Stomach (tissue), 9 donors: ENCODE measurements around the gene PINLYP. TPM values are rescaled to one million over a fixed set of nuclear protein-coding genes. Genes with fewer than 3 reads are reported as not detected.
"Not testable (repeated sequence)": the region's sequence is repeated elsewhere in the genome, so short reads cannot be mapped to it uniquely, and the experiment has no call there.

Experiments used
- DNase-seq, 2 donors: peaks; one replicate each; pipeline versions ENCODE4 v3.0.0 to v3.0.0-alpha.2; 2013 to 2019
- H3K27ac ChIP-seq, 5 donors: fragments of 200-600 bp in 4 of 5; sonication (generic) in 4 of 5; one replicate each; pipeline ENCODE4 v1.5.1; 2013 to 2019; ENCODE audit warnings: mild to moderate bottlenecking in 1 of 5, moderate library complexity in 1 of 5
- H3K27me3 ChIP-seq, 3 donors: fragments of 200-600 bp; sonication (generic); one replicate each; pipeline ENCODE4 v1.5.1; 2017 to 2019; ENCODE audit warnings: mixed run types in 1 of 3
- H3K36me3 ChIP-seq, 4 donors: fragments of 200-600 bp; sonication (generic); 1 replicate in 3 of 4; 2 replicates in 1 of 4; pipeline ENCODE4 v1.5.1; 2016 to 2019
- H3K4me1 ChIP-seq, 4 donors: fragments of 200-600 bp; sonication (generic); one replicate each; pipeline ENCODE4 v1.5.1; 2016 to 2019
- H3K4me3 ChIP-seq, 4 donors: fragments of 200-600 bp; sonication (generic) in 3 of 4; one replicate each; pipeline ENCODE4 v1.5.1; 2016 to 2019; ENCODE audit warnings: mild to moderate bottlenecking in 1 of 4
- H3K9me3 ChIP-seq, 4 donors: fragments of 200-600 bp; sonication (generic); one replicate each; pipeline ENCODE4 v1.5.1; 2016 to 2019
- CTCF ChIP-seq, 7 experiments: fragments of 450-650 bp in 4 of 7; fragments of 200-600 bp in 3 of 7; sonication (generic) in 3 of 7; IDR thresholded peaks; one replicate each; pipeline ENCODE4 v1.5.1; 2016 to 2019; ENCODE audit warnings: antibody characterized with exemption in 7 of 7, control low read depth in 2 of 7, mild to moderate bottlenecking in 1 of 7
- EP300 ChIP-seq: sonication (generic); formaldehyde crosslinking; IDR thresholded peaks from one replicate; pipeline ENCODE4 v1.6.1; 2017; ENCODE audit warnings: antibody characterized with exemption
- POLR2A ChIP-seq, 4 donors: fragments of 450-650 bp; IDR thresholded peaks; one replicate each; pipeline ENCODE4 v1.6.1; 2016; ENCODE audit warnings: antibody characterized with exemption in 4 of 4, control low read depth in 2 of 4, mild to moderate bottlenecking in 1 of 4, moderate library complexity in 1 of 4
- POLR2AphosphoS5 ChIP-seq, 3 donors: sonication (generic); formaldehyde crosslinking; IDR thresholded peaks; one replicate each; pipeline ENCODE4 v1.6.1; 2016; ENCODE audit warnings: antibody characterized with exemption in 3 of 3
- WGBS, 5 donors: extraction: QIAGEN DNeasy Blood & Tissue Kit in 3 of 5; methylation state at CpG; one replicate each; pipeline versions ENCODE4 v1.1.5 to v1.1.7; 2013 to 2018; 5-methylcytosine and 5-hydroxymethylcytosine counted together
- intact Hi-C: fragments of 100-400 bp; cut with DNase I; formaldehyde crosslinking; loops from one replicate; pipeline ENCODE4 v1.15.1; 2023; ENCODE audit warnings: low total_unique reads
- polyA plus RNA-seq, 3 donors: library from polyadenylated mRNA; stranded (reverse); fragments of 200-250 nt; gene quantifications; one replicate each; pipeline ENCODE4 v1.2.3, GENCODE V29; 2013
- total RNA-seq, 5 donors: library from RNA; depleted of rRNA; stranded (reverse); fragments of >200 nt; gene quantifications; one replicate each; pipeline versions ENCODE4 v1.1.0 to v1.2.3, GENCODE V29; 2014 to 2016
- donor health status: healthy with polysubstance abuse.
- donor health status: Bipolar disorder and iron deficiency.
- donor health status: healthy.

The PINLYP gene
- total and polyA plus RNA-seq, 8 donors: 0.14 to 18.7 (median 8.0) TPM; not detected in 1

- peaks cover 0 to 10% (median 2%) of the 10 kb centered on the region in 4 donors for H3K9me3 ChIP-seq
- no peaks in the 10 kb centered on the region for H3K4me1 ChIP-seq
- H3K36me3 ChIP-seq: peaks cover 45 to 100% (median 96%) of the 10 kb centered on the region in 4 donors
- TF ChIP-seq CTCF (IDR thresholded peaks at IDR 0.05) (no peak), POLR2AphosphoS5 (IDR thresholded peaks at IDR 0.05) (no peak), EP300 (no peak), POLR2A (IDR thresholded peaks at IDR 0.05) (no peak)
- WGBS, 5 donors: 95 to 98% (median 98%) methylated on average over 5 of the region's 5 CpGs
- H3K27me3 ChIP-seq: no peaks in the 10 kb centered on the region
- H3K4me3 ChIP-seq: no peak overlapping the region
- no peak overlapping the region for H3K27ac ChIP-seq
- intact Hi-C loops: no loop called here
- DNase-seq: no peak
Observed at GRCh38 chr19:43541920-43542650, 33.5 kb upstream of the PINLYP start.

- no peak for DNase-seq
- Histone ChIP-seq H3K36me3 (peaks cover 45 to 92% (median 82%) of the 10 kb centered on the region in 4 donors), H3K4me1 (no peaks in the 10 kb centered on the region), H3K9me3 (peaks cover 0 to 3% (median under 1%) of the 10 kb centered on the region in 4 donors), H3K4me3 (no peak overlapping the region), H3K27ac (no peak overlapping the region), H3K27me3 (no peaks in the 10 kb centered on the region)
- intact Hi-C loops: no loop called here
- TF ChIP-seq CTCF (IDR thresholded peaks at IDR 0.05): no peak
- TF ChIP-seq POLR2A (IDR thresholded peaks at IDR 0.05): no peak
- no peak for TF ChIP-seq EP300
- TF ChIP-seq POLR2AphosphoS5 (IDR thresholded peaks at IDR 0.05): no peak
- 93 to 97% (median 96%) methylated on average over 9 of the region's 9 CpGs for WGBS, 5 donors
Observed at GRCh38 chr19:43544077-43544476, 31.5 kb upstream of the PINLYP start.

GRCh38 chr19:43545276-43545675, 30.3 kb upstream of the PINLYP start:
- intact Hi-C loops: no loop called here
- DNase-seq: no peak
- WGBS, 5 donors: 80 to 93% (median 88%) methylated on average over 5 of the region's 5 CpGs
- Histone ChIP-seq H3K27me3 (no peaks in the 10 kb centered on the region), H3K4me3 (no peak overlapping the region), H3K36me3 (peaks cover 42 to 92% (median 81%) of the 10 kb centered on the region in 4 donors), H3K9me3 (no peaks in the 10 kb centered on the region), H3K4me1 (no peaks in the 10 kb centered on the region), H3K27ac (no peak overlapping the region)
- TF ChIP-seq POLR2A (IDR thresholded peaks at IDR 0.05) (no peak), POLR2AphosphoS5 (IDR thresholded peaks at IDR 0.05) (no peak)

- no peak for DNase-seq
- intact Hi-C loops: no loop called here
- H3K27me3 ChIP-seq: no peaks in the 10 kb centered on the region
- H3K27ac ChIP-seq: no peak overlapping the region
- H3K36me3 ChIP-seq: peaks cover 44 to 92% (median 81%) of the 10 kb centered on the region in 4 donors
- no peaks in the 10 kb centered on the region for H3K4me1 ChIP-seq
- 57 to 83% (median 81%) methylated on average over 2 of the region's 2 CpGs for WGBS, 5 donors
- H3K9me3 ChIP-seq: no peaks in the 10 kb centered on the region
- H3K4me3 ChIP-seq: no peak overlapping the region
- TF ChIP-seq EP300 (no peak), CTCF (IDR thresholded peaks at IDR 0.05) (no peak), POLR2AphosphoS5 (IDR thresholded peaks at IDR 0.05) (no peak), POLR2A (IDR thresholded peaks at IDR 0.05) (no peak)
Observed at GRCh38 chr19:43545981-43546380, 29.6 kb upstream of the PINLYP start.

GRCh38 chr19:43546581-43546980, 29.0 kb upstream of the PINLYP start:
- Histone ChIP-seq H3K4me3 (no peak overlapping the region), H3K4me1 (no peaks in the 10 kb centered on the region), H3K36me3 (peaks cover 50 to 92% (median 81%) of the 10 kb centered on the region in 4 donors), H3K27me3 (no peaks in the 10 kb centered on the region), H3K9me3 (no peaks in the 10 kb centered on the region), H3K27ac (no peak overlapping the region)
- WGBS, 5 donors: 80 to 100% (median 97%) methylated on average over 1 to 3 of the region's 3 CpGs
- no peak for TF ChIP-seq POLR2AphosphoS5 (IDR thresholded peaks at IDR 0.05)
- TF ChIP-seq EP300: no peak
- TF ChIP-seq POLR2A (IDR thresholded peaks at IDR 0.05): no peak
- TF ChIP-seq CTCF (IDR thresholded peaks at IDR 0.05): no peak
- DNase-seq: no peak
- intact Hi-C loops: no loop called here

GRCh38 chr19:43547926-43548325, 27.7 kb upstream of the PINLYP start:
- H3K4me3 ChIP-seq, H3K27me3 ChIP-seq, DNase-seq, H3K9me3 ChIP-seq, H3K4me1 ChIP-seq, H3K27ac ChIP-seq, intact Hi-C loops: not testable (repeated sequence)
- H3K36me3 ChIP-seq: peaks cover 53 to 92% (median 81%) of the 10 kb centered on the region in 4 donors
- 75 to 95% (median 84%) methylated on average over 7 to 19 of the region's 24 CpGs; no CpG with 5 or more reads in 1 of the 5 donors for WGBS, 5 donors
